ENCODE data around the gene FOXO1.

FOXO1 gene

GRCh38 chr13:40539576-40540327 is 126.7 kb downstream of the FOXO1 start:
- DNase-seq = no peak

GRCh38 chr13:40537146-40537895 is 129.1 kb downstream of the FOXO1 start:
- no peak for DNase-seq

- no peak for DNase-seq
These were observed 129.9 kb downstream of the FOXO1 start for GRCh38 chr13:40536443-40537113.

- DNase-seq = no peak
These were observed 131.1 kb downstream of the FOXO1 start for GRCh38 chr13:40535345-40535836.

GRCh38 chr13:40534456-40534855 is 132.0 kb downstream of the FOXO1 start:
- no peak for DNase-seq

GRCh38 chr13:40533072-40533471 is 133.4 kb downstream of the FOXO1 start:
- no peak for DNase-seq

GRCh38 chr13:40530961-40531360 is 135.5 kb downstream of the FOXO1 start:
- DNase-seq = no peak

GRCh38 chr13:40528881-40529280 is 137.6 kb downstream of the FOXO1 start:
- DNase-seq = no peak

GRCh38 chr13:40527914-40528313 is 138.5 kb downstream of the FOXO1 start:
- DNase-seq = no peak

GRCh38 chr13:40522282-40522681 is 144.2 kb downstream of the FOXO1 start:
- DNase-seq = no peak

GRCh38 chr13:40520916-40521315 is 145.5 kb downstream of the FOXO1 start:
- DNase-seq = no peak

GRCh38 chr13:40519637-40520036 is 146.8 kb downstream of the FOXO1 start:
- DNase-seq = no peak

- DNase-seq = no peak
These were observed 148.0 kb downstream of the FOXO1 start for GRCh38 chr13:40518481-40518882.

GRCh38 chr13:40517486-40518480 is 148.7 kb downstream of the FOXO1 start:
- no peak for DNase-seq

- DNase-seq = no peak
These were observed 150.7 kb downstream of the FOXO1 start for GRCh38 chr13:40515702-40516101.

- no peak for DNase-seq
These were observed 151.6 kb downstream of the FOXO1 start for GRCh38 chr13:40514802-40515201.

- DNase-seq = no peak
These were observed 156.6 kb downstream of the FOXO1 start for GRCh38 chr13:40509876-40510275.

GRCh38 chr13:40508767-40509342 is 157.6 kb downstream of the FOXO1 start:
- DNase-seq = no peak

GRCh38 chr13:40508127-40508526 is 158.3 kb downstream of the FOXO1 start:
- DNase-seq = no peak

- no peak for DNase-seq
These were observed 159.6 kb downstream of the FOXO1 start for GRCh38 chr13:40506592-40507446.

All from GOT3 (cell line).